Gastrocnemius medialis (tissue), 4 donors: Measurements from ENCODE around the gene LONRF2.

Experiments used
- CTCF ChIP-seq, 5 experiments: fragments of 450-650 bp in 3 of 5; fragments of 200-600 bp in 2 of 5; sonication (generic) in 2 of 5; IDR thresholded peaks in 4 of 5; conservative IDR thresholded peaks in 1 of 5; 1 replicate in 4 of 5; 2 replicates in 1 of 5; pipeline ENCODE4 v1.5.1; 2016 to 2019; ENCODE audit warnings: antibody characterized with exemption in 5 of 5, mild to moderate bottlenecking in 3 of 5, moderate library complexity in 3 of 5
- POLR2A ChIP-seq, 2 donors: fragments of 450-650 bp; IDR thresholded peaks; one replicate each; pipeline ENCODE4 v1.6.1; 2017; ENCODE audit warnings: antibody characterized with exemption in 2 of 2, mild to moderate bottlenecking in 2 of 2, moderate library complexity in 2 of 2

- TF ChIP-seq CTCF (IDR thresholded peaks at IDR 0.05 in 4 of 5, conservative IDR thresholded peaks at IDR 0.05 in 1 of 5) (no peak), POLR2A (IDR thresholded peaks at IDR 0.05) (no peak)
Measured at GRCh38 chr2:100271210-100271609, 51.1 kb downstream of the LONRF2 start.
